ENCODE data around the gene STK39.

The STK39 gene

GRCh38 chr2:168160897-168161296, 86.5 kb downstream of the STK39 start:
- Histone ChIP-seq H3K27ac (replicated peaks) (no peak overlapping the region), H3K4me3 (replicated peaks; ENCODE audit: insufficient read depth, low read length) (no peak overlapping the region), H3K27me3 (ENCODE audit: insufficient read depth, poor library complexity, severe bottlenecking) (no peaks in the 10 kb centered on the region)
- peak in 1 of 2 experiments; percentile 18 for DNase-seq (ENCODE audit: low read depth in 1 of 2, low spot score in 1 of 2)
- TF ChIP-seq CTCF (IDR thresholded peaks at IDR 0.05; ENCODE audit: insufficient read depth, low read length) (peak; percentile 20), SPI1 (IDR thresholded peaks at IDR 0.05; ENCODE audit: borderline replicate concordance, low read depth) (no peak)

GRCh38 chr2:168159754-168160585, 87.4 kb downstream of the STK39 start:
- Histone ChIP-seq H3K4me3 (replicated peaks; ENCODE audit: insufficient read depth, low read length) (no peak overlapping the region), H3K27me3 (ENCODE audit: insufficient read depth, poor library complexity, severe bottlenecking) (no peaks in the 10 kb centered on the region), H3K27ac (replicated peaks) (no peak overlapping the region)
- TF ChIP-seq GABPA (IDR thresholded peaks at IDR 0.05; ENCODE audit: low read depth) (no peak), CTCF (IDR thresholded peaks at IDR 0.05; ENCODE audit: insufficient read depth, low read length) (no peak), SPI1 (IDR thresholded peaks at IDR 0.05; ENCODE audit: borderline replicate concordance, low read depth) (no peak), REST (IDR thresholded peaks at IDR 0.05; ENCODE audit: insufficient replicate concordance, low read depth) (no peak), POLR2AphosphoS5 (IDR thresholded peaks at IDR 0.05; ENCODE audit: low read depth) (no peak)
- no peak for DNase-seq (ENCODE audit: low read depth in 1 of 2, low spot score in 1 of 2)

GRCh38 chr2:168158586-168158985, 88.8 kb downstream of the STK39 start:
- TF ChIP-seq SPI1 (IDR thresholded peaks at IDR 0.05; ENCODE audit: borderline replicate concordance, low read depth) (no peak), POLR2AphosphoS5 (IDR thresholded peaks at IDR 0.05; ENCODE audit: low read depth) (no peak), GABPA (IDR thresholded peaks at IDR 0.05; ENCODE audit: low read depth) (no peak), REST (IDR thresholded peaks at IDR 0.05; ENCODE audit: insufficient replicate concordance, low read depth) (no peak), CTCF (IDR thresholded peaks at IDR 0.05; ENCODE audit: insufficient read depth, low read length) (no peak)
- no peak overlapping the region for H3K27ac ChIP-seq (replicated peaks)
- no peak for DNase-seq (ENCODE audit: low read depth in 1 of 2, low spot score in 1 of 2)

More at GRCh38 chr2:168158586-168158985, 88.8 kb downstream of the STK39 start:
- H3K4me3 ChIP-seq (replicated peaks; ENCODE audit: insufficient read depth, low read length) = no peak overlapping the region
- no peaks in the 10 kb centered on the region for H3K27me3 ChIP-seq (ENCODE audit: insufficient read depth, poor library complexity, severe bottlenecking)

Data from HL-60 (cell line).